ENCODE results near the gene OR1A2.
"Not testable (repeated sequence)": the region's sequence is repeated elsewhere in the genome, so short reads cannot be mapped to it uniquely, and the experiment has no call there.

Gene OR1A2

GRCh38 chr17:3197219-3197618 lies at the start of gene OR1A2:
Gene OR1A2 (plus strand): TSS chr17:3197519. CDS start chr17:3197519, 0 bp downstream.
- no peak for DNase-seq (ENCODE audit: low read depth)

GRCh38 chr17:3157218-3157617 lies 40.1 kb upstream of the OR1A2 start:
- no peak for DNase-seq (ENCODE audit: low read depth)

GRCh38 chr17:3167574-3167973 lies 29.7 kb upstream of the OR1A2 start:
- no peak for DNase-seq (ENCODE audit: low read depth)

GRCh38 chr17:3189961-3190360 lies 7.4 kb upstream of the OR1A2 start:
- no peak for DNase-seq (ENCODE audit: low read depth)

GRCh38 chr17:3207367-3207766 lies 10.0 kb downstream of the OR1A2 start, which contains the start of gene OR1A1:
Gene OR1A1 (plus strand): TSS chr17:3207667. CDS start chr17:3215621, 7,954 bp downstream.
- DNase-seq (ENCODE audit: low read depth) = no peak

- no peak for DNase-seq (ENCODE audit: low read depth)
Observed at GRCh38 chr17:3208484-3208883, 11.2 kb downstream of the OR1A2 start.

GRCh38 chr17:3213001-3213400 lies 15.7 kb downstream of the OR1A2 start:
- no peak for DNase-seq (ENCODE audit: low read depth)

- no peak for DNase-seq (ENCODE audit: low read depth)
Observed at GRCh38 chr17:3213587-3213986, 16.3 kb downstream of the OR1A2 start.

- DNase-seq (ENCODE audit: low read depth) = not testable (repeated sequence)
Observed at GRCh38 chr17:3219978-3220377, 22.7 kb downstream of the OR1A2 start.

GRCh38 chr17:3221850-3222249 lies 24.5 kb downstream of the OR1A2 start:
- no peak for DNase-seq (ENCODE audit: low read depth)

- no peak for DNase-seq (ENCODE audit: low read depth)
Observed at GRCh38 chr17:3222505-3222904, 25.2 kb downstream of the OR1A2 start.

- DNase-seq (ENCODE audit: low read depth) = not testable (repeated sequence)
Observed at GRCh38 chr17:3224721-3225352, 27.5 kb downstream of the OR1A2 start.

GRCh38 chr17:3232300-3232699 lies 35.0 kb downstream of the OR1A2 start:
- DNase-seq (ENCODE audit: low read depth) = not testable (repeated sequence)

GRCh38 chr17:3238685-3239084 lies 41.4 kb downstream of the OR1A2 start:
- DNase-seq (ENCODE audit: low read depth) = not testable (repeated sequence)

GRCh38 chr17:3241044-3241443 lies 43.7 kb downstream of the OR1A2 start:
- DNase-seq (ENCODE audit: low read depth) = not testable (repeated sequence)

- DNase-seq (ENCODE audit: low read depth) = not testable (repeated sequence)
Observed at GRCh38 chr17:3244841-3245240, 47.5 kb downstream of the OR1A2 start.
